Activated CD4-positive, alpha-beta T cell treated with anti-CD3 and anti-CD28 coated beads for 1 hour (primary cell): ENCODE results near the gene RIN2.
"Not testable (repeated sequence)": the region's sequence is repeated elsewhere in the genome, so short reads cannot be mapped to it uniquely, and the experiment has no call there.

Source experiments
- DNase-seq: peaks from one replicate; pipeline ENCODE4 v3.0.0-alpha.2; 2020

RIN2 gene

GRCh38 chr20:19740512-19740911 lies 17.5 kb upstream of the RIN2 start:
- DNase-seq: no peak

GRCh38 chr20:19741924-19742323 lies 16.1 kb upstream of the RIN2 start:
- no peak for DNase-seq

- no peak for DNase-seq
Observed at GRCh38 chr20:19742974-19743639, 15.0 kb upstream of the RIN2 start.

- DNase-seq: no peak
Observed at GRCh38 chr20:19743640-19743995, 14.4 kb upstream of the RIN2 start.

GRCh38 chr20:19745106-19745505 lies 13.0 kb upstream of the RIN2 start:
- DNase-seq: no peak

- DNase-seq: no peak
Observed at GRCh38 chr20:19745584-19745983, 12.5 kb upstream of the RIN2 start.

GRCh38 chr20:19746396-19746795 lies 11.7 kb upstream of the RIN2 start:
- no peak for DNase-seq

- no peak for DNase-seq
Observed at GRCh38 chr20:19747903-19748302, 10.2 kb upstream of the RIN2 start.

- no peak for DNase-seq
Observed at GRCh38 chr20:19748681-19749080, 9.4 kb upstream of the RIN2 start.

GRCh38 chr20:19749618-19750071 lies 8.4 kb upstream of the RIN2 start:
- no peak for DNase-seq

GRCh38 chr20:19750101-19750606 lies 7.9 kb upstream of the RIN2 start:
- no peak for DNase-seq

GRCh38 chr20:19750907-19751636 lies 7.0 kb upstream of the RIN2 start:
- no peak for DNase-seq

- not testable (repeated sequence) for DNase-seq
Observed at GRCh38 chr20:19754201-19754600, 3.9 kb upstream of the RIN2 start.

GRCh38 chr20:19756761-19757486 lies 1.1 kb upstream of the RIN2 start:
- no peak for DNase-seq

- no peak for DNase-seq
Observed at GRCh38 chr20:19757487-19758132, 448 bp upstream of the RIN2 start.

GRCh38 chr20:19758501-19759331 lies 658 bp downstream of the RIN2 start:
- no peak for DNase-seq

GRCh38 chr20:19760371-19760721 lies 2.3 kb downstream of the RIN2 start:
- DNase-seq: no peak

- no peak for DNase-seq
Observed at GRCh38 chr20:19761326-19761725, 3.3 kb downstream of the RIN2 start.

GRCh38 chr20:19761841-19762240 lies 3.8 kb downstream of the RIN2 start:
- no peak for DNase-seq

GRCh38 chr20:19764207-19764606 lies 6.1 kb downstream of the RIN2 start:
- DNase-seq: no peak

GRCh38 chr20:19765266-19765665 lies 7.2 kb downstream of the RIN2 start:
- DNase-seq: no peak

- DNase-seq: no peak
Observed at GRCh38 chr20:19765913-19766312, 7.9 kb downstream of the RIN2 start.
